Aorta (tissue), 5 donors: ENCODE results near the gene ALDH3B1. TPM values are rescaled to one million over a fixed set of nuclear protein-coding genes. Genes with fewer than 3 reads are reported as not detected.

Source experiments
- ATAC-seq: fragments of 200-7000 bp; cut with Tn5 transposase; one replicate; pipeline ENCODE4 v1.9.1; 2022; ENCODE audit warnings: moderate library complexity; ENCODE audit not compliant: low FRiP score
- DNase-seq, 2 donors: peaks; one replicate each; pipeline ENCODE4 v3.0.0-alpha.2; 2020
- H3K27ac ChIP-seq, 2 donors: one replicate each; pipeline ENCODE4 v1.5.1; 2013; ENCODE audit warnings: low read length in 2 of 2, mild to moderate bottlenecking in 2 of 2, moderate library complexity in 2 of 2, control low read depth in 1 of 2, inconsistent platforms in 1 of 2, low read depth in 1 of 2
- H3K27me3 ChIP-seq, 2 donors: one replicate each; pipeline ENCODE4 v1.6.1; 2013; ENCODE audit warnings: control low read depth in 1 of 2, low read length in 1 of 2, mild to moderate bottlenecking in 1 of 2, moderate library complexity in 1 of 2; ENCODE audit not compliant: insufficient read depth in 2 of 2, control insufficient read depth in 1 of 2
- H3K36me3 ChIP-seq, 2 donors: one replicate each; pipeline ENCODE4 v1.6.1; 2013; ENCODE audit warnings: control low read depth in 1 of 2, low read length in 1 of 2, mild to moderate bottlenecking in 1 of 2; ENCODE audit not compliant: insufficient read depth in 2 of 2, control insufficient read depth in 1 of 2
- H3K4me1 ChIP-seq, 2 donors: one replicate each; pipeline ENCODE4 v1.6.1; 2013; ENCODE audit warnings: low read length in 2 of 2, control low read depth in 1 of 2, mild to moderate bottlenecking in 1 of 2, moderate library complexity in 1 of 2; ENCODE audit not compliant: insufficient read depth in 2 of 2, control insufficient read depth in 1 of 2
- H3K4me3 ChIP-seq, 2 donors: one replicate each; pipeline ENCODE4 v1.5.1; 2013; ENCODE audit warnings: low read length in 2 of 2, control low read depth in 1 of 2, mild to moderate bottlenecking in 1 of 2
- H3K9me3 ChIP-seq: one replicate; pipeline ENCODE4 v1.6.1; 2013; ENCODE audit warnings: mild to moderate bottlenecking, low read length; ENCODE audit not compliant: control insufficient read depth
- WGBS, 2 donors: extraction: QIAGEN DNeasy Blood & Tissue Kit; methylation state at CpG; one replicate each; pipeline ENCODE4 v1.1.7; 2013; 5-methylcytosine and 5-hydroxymethylcytosine counted together
- intact Hi-C, 2 donors: fragments of 100-400 bp; cut with DNase I; formaldehyde crosslinking; loops; one replicate each; pipeline versions ENCODE4 v1.14.2 to v1.15.0; 2022
- polyA plus RNA-seq, 2 donors: library from polyadenylated mRNA; stranded (reverse); fragments of 200-250 nt; gene quantifications; one replicate each; pipeline ENCODE4 v1.2.3, GENCODE V29; 2013
- total RNA-seq, 2 donors: library from RNA; stranded (reverse); fragmentation: NEBNext Ultra II Directional; extraction: Animal tissue kit (Norgen Biotek cat#: 25700); gene quantifications; one replicate each; pipeline ENCODE4 v1.2.1, GENCODE V29; 2021
- donor health status: healthy with polysubstance abuse.
- donor health status: Bipolar disorder and iron deficiency.
- donor health status: DM: no; HTN: no; CAD: no.
- donor health status: DM: no; HTN: no; CAD: no.
- donor health status: DM: yes; HTN: yes; CAD: no.

ALDH3B1 gene
- total and polyA plus RNA-seq, 4 donors: 9.1 to 12.4 (median 10.0) TPM

- H3K4me3 ChIP-seq: no peak overlapping the region
- no peaks in the 10 kb centered on the region for H3K4me1 ChIP-seq
- no peaks in the 10 kb centered on the region for H3K9me3 ChIP-seq
- H3K27me3 ChIP-seq: no peaks in the 10 kb centered on the region
- intact Hi-C loops: no loop called here
- no peaks in the 10 kb centered on the region for H3K36me3 ChIP-seq
- no peak for DNase-seq
- ATAC-seq: no peak
- 97 to 99% methylated on average over 8 of the region's 8 CpGs for WGBS, 2 donors
- H3K27ac ChIP-seq: no peak overlapping the region
Observed at GRCh38 chr11:68015467-68015866, 5.3 kb downstream of the ALDH3B1 start.

DNA sequence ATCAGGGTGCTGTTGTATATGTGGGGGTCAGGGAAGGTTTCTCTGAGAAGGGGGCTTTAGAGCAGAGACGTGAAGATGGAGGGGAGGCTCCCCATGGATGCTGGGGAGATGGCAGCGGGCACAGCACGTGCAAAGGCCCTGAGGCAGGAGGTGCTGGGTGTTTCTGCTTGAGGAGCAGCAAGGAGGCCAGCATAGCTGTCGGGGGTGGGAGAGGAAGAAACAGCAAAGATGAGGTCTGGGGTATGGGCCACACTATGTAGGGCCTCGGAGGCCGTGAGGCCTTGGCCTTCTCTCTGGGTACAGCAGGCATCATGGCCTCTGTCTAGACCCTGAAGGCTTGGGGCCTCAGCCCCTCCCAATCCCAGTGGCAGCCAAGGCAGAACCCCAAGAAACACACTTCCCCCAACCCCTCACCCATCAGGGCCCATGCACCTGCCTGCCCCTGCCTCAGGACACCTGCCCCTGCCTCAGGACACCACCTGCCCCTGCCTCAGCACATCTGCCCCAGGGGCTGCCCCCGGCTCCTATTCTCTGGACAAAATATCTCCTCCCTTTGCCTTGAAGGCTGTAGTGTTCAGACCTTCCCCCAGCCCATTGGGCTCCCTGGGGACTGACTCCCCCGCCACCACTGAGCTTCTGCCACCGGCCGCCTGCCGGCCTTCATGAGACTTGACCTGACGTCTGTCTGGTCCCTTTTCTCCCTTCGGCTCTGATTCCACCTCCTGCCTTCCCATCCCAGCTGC is 6.2 kb downstream of the ALDH3B1 start:
- H3K4me3 ChIP-seq: no peak overlapping the region
- no peaks in the 10 kb centered on the region for H3K9me3 ChIP-seq
- H3K27me3 ChIP-seq: no peaks in the 10 kb centered on the region
- ATAC-seq: no peak
- intact Hi-C loops: no loop called here
- H3K27ac ChIP-seq: no peak overlapping the region
- H3K36me3 ChIP-seq: no peaks in the 10 kb centered on the region
- DNase-seq: no peak
- no peaks in the 10 kb centered on the region for H3K4me1 ChIP-seq
- WGBS, 2 donors: 64 to 67% methylated on average over 13 of the region's 13 CpGs

DNA sequence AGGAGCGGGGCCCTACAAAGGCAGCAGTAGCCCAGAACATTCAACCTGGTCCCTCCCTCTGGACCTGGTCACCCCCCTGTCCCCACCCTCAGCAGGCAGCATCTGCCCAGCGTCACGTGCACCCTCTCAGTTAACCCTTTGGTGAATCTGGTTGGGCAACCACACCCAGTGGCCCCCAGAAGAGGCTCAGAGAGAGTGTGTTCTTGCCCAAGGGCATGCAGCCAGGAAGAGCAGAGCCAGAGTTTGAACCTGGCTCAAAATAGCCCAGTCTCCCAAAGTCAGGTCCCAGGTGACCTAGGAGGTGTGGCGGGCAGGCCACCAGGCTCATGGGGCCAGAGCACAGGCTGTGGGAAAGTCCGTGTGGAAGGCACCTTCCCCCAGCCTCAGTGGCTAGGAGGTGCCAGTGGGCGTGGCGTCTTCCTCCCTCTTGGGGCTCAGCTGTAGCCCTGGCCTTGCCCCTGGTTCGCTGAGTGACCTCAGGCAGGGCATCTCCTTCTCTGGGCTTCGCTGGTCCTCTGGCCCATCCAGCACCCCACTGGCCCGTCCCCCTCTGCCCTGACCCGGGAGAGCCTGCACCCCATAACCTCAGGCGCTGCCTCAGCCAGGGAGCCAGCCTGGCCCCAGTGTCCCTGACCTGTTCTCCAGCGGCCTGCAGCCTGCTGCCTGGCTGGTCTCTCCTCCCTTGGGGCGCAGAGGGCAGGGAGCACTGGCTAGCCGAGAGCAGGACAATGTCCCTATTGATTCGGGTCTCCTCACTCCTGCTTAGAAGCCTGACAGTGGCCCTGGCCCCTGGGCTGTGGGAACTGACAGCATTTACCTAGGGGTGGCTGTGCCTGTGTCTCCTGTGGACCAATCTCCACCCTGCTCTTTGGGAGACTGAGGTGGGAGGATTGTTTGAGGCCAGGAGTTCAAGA is 7.0 kb downstream of the ALDH3B1 start:
- no peak overlapping the region for H3K4me3 ChIP-seq
- no peaks in the 10 kb centered on the region for H3K4me1 ChIP-seq
- ATAC-seq (no peak), DNase-seq (no peak)
- no peaks in the 10 kb centered on the region for H3K9me3 ChIP-seq
- H3K27ac ChIP-seq: no peak overlapping the region
- no peaks in the 10 kb centered on the region for H3K27me3 ChIP-seq
- intact Hi-C loops: no loop called here
- H3K36me3 ChIP-seq: no peaks in the 10 kb centered on the region
- WGBS, 2 donors: 65 to 70% methylated on average over 15 to 16 of the region's 16 CpGs

DNA sequence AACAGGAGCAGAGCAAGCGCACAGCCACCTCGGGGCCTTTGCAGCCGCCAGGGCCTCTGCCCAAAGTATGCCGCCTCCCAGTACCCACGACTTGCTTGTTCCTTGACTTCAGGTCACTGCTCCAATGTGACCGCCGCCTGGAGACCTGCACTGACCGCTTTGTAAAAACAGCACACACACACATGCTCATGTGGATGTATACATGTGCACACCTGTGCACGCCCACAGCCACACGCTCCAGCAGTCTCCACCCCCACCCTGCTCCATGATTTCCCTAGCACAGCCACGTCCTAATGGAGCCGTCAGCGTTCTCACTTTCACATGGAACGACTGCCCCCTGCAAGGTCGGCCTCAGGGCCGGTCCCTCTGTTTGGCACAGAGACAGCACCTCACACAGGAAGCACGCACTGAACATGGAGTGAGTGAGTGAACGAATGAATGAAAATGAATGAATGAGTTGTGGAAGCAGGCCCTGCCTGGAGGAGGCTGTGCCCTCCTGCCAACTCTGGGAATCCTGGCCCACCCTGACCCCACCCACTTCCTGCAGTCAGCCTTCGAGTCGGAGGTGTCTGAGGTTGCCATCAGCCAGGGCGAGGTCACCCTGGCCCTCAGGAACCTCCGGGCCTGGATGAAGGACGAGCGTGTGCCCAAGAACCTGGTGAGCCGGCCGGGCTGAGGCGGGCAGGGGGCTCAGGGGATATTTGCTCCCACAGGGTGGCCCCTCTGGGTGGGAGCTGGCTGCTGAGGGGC is 8.0 kb downstream of the ALDH3B1 start:
- Histone ChIP-seq H3K36me3 (no peaks in the 10 kb centered on the region), H3K27ac (no peak overlapping the region), H3K4me3 (no peak overlapping the region), H3K27me3 (no peaks in the 10 kb centered on the region), H3K4me1 (no peaks in the 10 kb centered on the region), H3K9me3 (no peaks in the 10 kb centered on the region)
- no peak for ATAC-seq
- no peak for DNase-seq
- intact Hi-C loops: no loop called here
- WGBS, 2 donors: 81 to 83% methylated on average over 27 of the region's 27 CpGs

DNA sequence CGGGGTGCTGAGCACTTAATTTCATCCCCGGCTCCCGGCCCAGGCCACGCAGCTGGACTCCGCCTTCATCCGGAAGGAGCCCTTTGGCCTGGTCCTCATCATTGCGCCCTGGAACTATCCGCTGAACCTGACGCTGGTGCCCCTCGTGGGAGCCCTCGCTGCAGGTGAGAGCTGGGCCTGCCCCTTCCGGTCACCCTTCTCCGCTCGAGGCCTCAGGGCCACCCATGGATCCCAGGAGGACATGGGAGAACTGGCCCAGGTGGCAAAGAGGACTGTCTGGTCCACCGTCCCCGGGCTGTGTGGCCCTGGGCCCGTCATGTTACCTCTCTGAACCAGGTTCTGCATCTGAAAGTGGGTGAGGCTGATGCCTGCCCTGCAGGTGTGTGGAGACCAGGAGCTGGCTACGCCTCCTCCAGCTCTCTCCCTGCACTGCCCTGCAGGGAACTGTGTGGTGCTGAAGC is 8.6 kb downstream of the ALDH3B1 start:
- no peak overlapping the region for H3K27ac ChIP-seq
- H3K9me3 ChIP-seq: no peaks in the 10 kb centered on the region
- H3K27me3 ChIP-seq: no peaks in the 10 kb centered on the region
- no peaks in the 10 kb centered on the region for H3K36me3 ChIP-seq
- intact Hi-C loops: no loop called here
- no peak for DNase-seq
- no peak for ATAC-seq
- WGBS, 2 donors: 93% methylated on average over 18 of the region's 18 CpGs
- H3K4me3 ChIP-seq: no peak overlapping the region
- H3K4me1 ChIP-seq: no peaks in the 10 kb centered on the region

DNA sequence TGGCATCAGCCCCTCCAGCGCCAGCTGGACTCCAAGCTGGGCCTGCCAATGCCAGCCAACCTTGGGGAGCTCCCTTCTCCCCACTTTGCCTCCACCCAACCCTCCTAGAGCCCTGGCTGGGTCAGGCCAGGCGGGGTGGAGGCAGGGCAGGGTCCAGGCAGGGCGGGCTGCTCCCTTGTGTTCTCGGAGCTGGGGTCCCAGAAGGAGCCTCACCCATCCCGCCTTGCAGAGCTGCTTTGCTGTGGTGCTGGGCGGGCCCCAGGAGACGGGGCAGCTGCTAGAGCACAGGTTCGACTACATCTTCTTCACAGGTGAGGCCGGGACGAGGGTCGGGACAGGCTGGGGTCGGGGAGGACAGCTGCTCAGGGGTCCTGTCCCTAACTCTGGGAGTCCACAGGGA is 9.4 kb downstream of the ALDH3B1 start:
- no peaks in the 10 kb centered on the region for H3K9me3 ChIP-seq
- no peak for ATAC-seq
- DNase-seq: no peak
- 90 to 92% methylated on average over 11 to 12 of the region's 12 CpGs for WGBS, 2 donors
- H3K27me3 ChIP-seq: no peaks in the 10 kb centered on the region
- intact Hi-C loops: no loop called here
- no peak overlapping the region for H3K4me3 ChIP-seq
- H3K4me1 ChIP-seq: no peaks in the 10 kb centered on the region
- no peaks in the 10 kb centered on the region for H3K36me3 ChIP-seq
- no peak overlapping the region for H3K27ac ChIP-seq

DNA sequence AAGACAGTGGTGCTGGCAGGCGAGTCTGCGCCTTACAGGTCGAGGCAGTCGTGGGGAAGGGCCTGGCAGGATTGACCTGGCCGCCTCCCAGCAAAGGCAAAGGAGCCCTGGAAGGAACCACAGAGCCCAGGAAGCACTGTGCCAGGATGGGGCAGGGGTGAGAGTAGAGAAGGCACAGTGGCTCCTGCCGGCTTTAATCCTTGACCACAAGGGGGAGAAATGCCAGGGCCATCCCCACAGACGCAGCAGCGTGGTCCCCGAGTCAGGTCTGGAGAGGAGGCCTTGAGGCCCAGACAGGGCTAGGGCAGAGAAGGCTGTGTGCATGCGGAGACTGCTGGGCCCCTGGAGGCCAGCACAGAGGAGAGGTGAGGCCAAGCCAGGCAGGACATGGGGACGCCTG is 10.4 kb downstream of the ALDH3B1 start:
- no peak overlapping the region for H3K27ac ChIP-seq
- no peaks in the 10 kb centered on the region for H3K9me3 ChIP-seq
- intact Hi-C loops: no loop called here
- no peaks in the 10 kb centered on the region for H3K36me3 ChIP-seq
- DNase-seq (no peak), ATAC-seq (no peak)
- no peaks in the 10 kb centered on the region for H3K27me3 ChIP-seq
- WGBS, 2 donors: 48 to 54% methylated on average over 11 of the region's 11 CpGs
- no peaks in the 10 kb centered on the region for H3K4me1 ChIP-seq
- no peak overlapping the region for H3K4me3 ChIP-seq

GRCh38 chr11:68021167-68021787 is 11.2 kb downstream of the ALDH3B1 start:
- no peak for ATAC-seq
- intact Hi-C loops: no loop called here
- Histone ChIP-seq H3K27me3 (no peaks in the 10 kb centered on the region), H3K27ac (no peak overlapping the region), H3K36me3 (no peaks in the 10 kb centered on the region), H3K4me1 (no peaks in the 10 kb centered on the region), H3K9me3 (no peaks in the 10 kb centered on the region), H3K4me3 (no peak overlapping the region)
- 68 to 80% methylated on average over 27 of the region's 27 CpGs for WGBS, 2 donors
- no peak for DNase-seq
